Stimulated activated CD4-positive, alpha-beta T cell treated with anti-CD3 and anti-CD28 coated beads, TNF-alpha, amount 100 ng/mL, for 4 hours (primary cell): ENCODE data around the gene TRIM10.
"Not testable (repeated sequence)": the region's sequence is repeated elsewhere in the genome, so short reads cannot be mapped to it uniquely, and the experiment has no call there.

Experiments used
- DNase-seq, 3 experiments: peaks; one replicate each; pipeline ENCODE4 v3.0.0-alpha.2; 2020; ENCODE audit warnings: low read depth in 3 of 3

The TRIM10 gene

GRCh38 chr6:30172681-30173080 lies 11.7 kb upstream of the TRIM10 start:
- DNase-seq, result no peak

GRCh38 chr6:30171677-30172471 lies 10.9 kb upstream of the TRIM10 start:
- no peak for DNase-seq

GRCh38 chr6:30169658-30170614 lies 8.9 kb upstream of the TRIM10 start:
- DNase-seq, result no peak

- no peak for DNase-seq
Measured at GRCh38 chr6:30168741-30169140, 7.7 kb upstream of the TRIM10 start.

- no peak for DNase-seq
Measured at GRCh38 chr6:30167101-30167500, 6.1 kb upstream of the TRIM10 start.

- DNase-seq, result not testable (repeated sequence)
Measured at GRCh38 chr6:30165238-30165637, 4.2 kb upstream of the TRIM10 start.

GRCh38 chr6:30164714-30165113 lies 3.7 kb upstream of the TRIM10 start:
- DNase-seq, result no peak

GRCh38 chr6:30163918-30164654 lies 3.1 kb upstream of the TRIM10 start:
- no peak for DNase-seq

- peak in 2 of 3 experiments; percentile 9 to 33 for DNase-seq
Measured at GRCh38 chr6:30163090-30163917, 2.3 kb upstream of the TRIM10 start, which contains the start of gene TRIM15. Gene TRIM15 (plus strand): TSS chr6:30163546. CDS start chr6:30163685, 139 bp downstream.

GRCh38 chr6:30162265-30163089 lies 1.5 kb upstream of the TRIM10 start:
- DNase-seq, result no peak

- no peak for DNase-seq
Measured at GRCh38 chr6:30160008-30160784, 815 bp downstream of the TRIM10 start.

- no peak for DNase-seq
Measured at GRCh38 chr6:30158475-30159040, 2.5 kb downstream of the TRIM10 start.

GRCh38 chr6:30157999-30158398 lies 3.0 kb downstream of the TRIM10 start:
- no peak for DNase-seq

GRCh38 chr6:30157581-30157980 lies 3.4 kb downstream of the TRIM10 start:
- no peak for DNase-seq

GRCh38 chr6:30156774-30157173 lies 4.2 kb downstream of the TRIM10 start:
- no peak for DNase-seq

GRCh38 chr6:30156262-30156599 lies 4.8 kb downstream of the TRIM10 start:
- DNase-seq, result no peak

GRCh38 chr6:30155520-30156261 lies 5.3 kb downstream of the TRIM10 start:
- DNase-seq, result no peak
